Activated T-cell treated with anti-CD3 and anti-CD28 coated beads, Interleukin-2, amount 50 U/mL, for 4 hours (primary cell): Measurements from ENCODE around the gene ACSL4. TPM values are rescaled to one million over a fixed set of nuclear protein-coding genes. Genes with fewer than 3 reads are reported as not detected.

Experiments
- ATAC-seq, 2 donors: fragments of 200-7000 bp; cut with Tn5 transposase; one replicate each; pipeline ENCODE4 v1.10.0; 2021
- DNase-seq: peaks from one replicate; pipeline ENCODE4 v3.0.0-alpha.2; 2020
- H3K27me3 Mint-ChIP-seq: one replicate; pipeline ENCODE4 v1.8.0; 2021; ENCODE audit warnings: low read depth, mixed read lengths
- H3K36me3 Mint-ChIP-seq: one replicate; pipeline ENCODE4 v1.8.0; 2022; ENCODE audit warnings: mixed read lengths; ENCODE audit not compliant: insufficient read depth
- H3K4me1 Mint-ChIP-seq: one replicate; pipeline ENCODE4 v1.8.0; 2021; ENCODE audit warnings: low read depth, mixed read lengths
- H3K4me3 Mint-ChIP-seq: one replicate; pipeline ENCODE4 v1.8.0; 2021; ENCODE audit warnings: mild to moderate bottlenecking, moderate library complexity, mixed read lengths
- H3K9me3 Mint-ChIP-seq: one replicate; pipeline ENCODE4 v1.8.0; 2021; ENCODE audit warnings: mixed read lengths
- total RNA-seq, 3 donors: library from RNA; stranded (reverse); gene quantifications; one replicate each; pipeline ENCODE4 v1.2.1, GENCODE V29; 2021

ACSL4 gene
- 10 to 100 TPM; 59.7 to 66.7 (median 63.1) TPM for total RNA-seq

GRCh38 chrX:109732807-109733612 is at the start of gene ACSL4:
Gene ACSL4, minus strand, starts transcription at chrX:109733257. Its CDS starts 49,894 bp downstream, at chrX:109683363.
- DNase-seq = peak; percentile 90
- Mint-ChIP-seq H3K4me1 (peaks cover 26% of the 10 kb centered on the region), H3K36me3 (peaks cover 11% of the 10 kb centered on the region), H3K27me3 (no peaks in the 10 kb centered on the region), H3K9me3 (no peaks in the 10 kb centered on the region), H3K4me3 (peak within 1 kb of the TSS; percentile 95)
- peak; percentile 78 to 84 for ATAC-seq

GRCh38 chrX:109777749-109778148 is 44.7 kb upstream of the ACSL4 start:
- no peaks in the 10 kb centered on the region for H3K27me3 Mint-ChIP-seq
- ATAC-seq (no peak), DNase-seq (no peak)
- peaks cover 2% of the 10 kb centered on the region for H3K4me1 Mint-ChIP-seq
- H3K9me3 Mint-ChIP-seq = no peaks in the 10 kb centered on the region
- H3K36me3 Mint-ChIP-seq = no peaks in the 10 kb centered on the region
- no peak overlapping the region for H3K4me3 Mint-ChIP-seq

GRCh38 chrX:109776986-109777385 is 43.9 kb upstream of the ACSL4 start:
- Mint-ChIP-seq H3K9me3 (no peaks in the 10 kb centered on the region), H3K4me3 (no peak overlapping the region), H3K4me1 (no peaks in the 10 kb centered on the region), H3K36me3 (no peaks in the 10 kb centered on the region), H3K27me3 (no peaks in the 10 kb centered on the region)
- DNase-seq (no peak), ATAC-seq (no peak)

GRCh38 chrX:109776432-109776831 is 43.4 kb upstream of the ACSL4 start:
- H3K4me1 Mint-ChIP-seq = no peaks in the 10 kb centered on the region
- H3K4me3 Mint-ChIP-seq = no peak overlapping the region
- no peaks in the 10 kb centered on the region for H3K9me3 Mint-ChIP-seq
- H3K36me3 Mint-ChIP-seq = no peaks in the 10 kb centered on the region
- ATAC-seq (no peak), DNase-seq (no peak)
- no peaks in the 10 kb centered on the region for H3K27me3 Mint-ChIP-seq

GRCh38 chrX:109775386-109775785 is 42.3 kb upstream of the ACSL4 start:
- Mint-ChIP-seq H3K4me1 (no peaks in the 10 kb centered on the region), H3K36me3 (no peaks in the 10 kb centered on the region), H3K27me3 (no peaks in the 10 kb centered on the region), H3K4me3 (no peak overlapping the region), H3K9me3 (no peaks in the 10 kb centered on the region)
- ATAC-seq (no peak), DNase-seq (no peak)

GRCh38 chrX:109774706-109775105 is 41.6 kb upstream of the ACSL4 start:
- no peak overlapping the region for H3K4me3 Mint-ChIP-seq
- H3K36me3 Mint-ChIP-seq = no peaks in the 10 kb centered on the region
- ATAC-seq (no peak), DNase-seq (no peak)
- H3K27me3 Mint-ChIP-seq = no peaks in the 10 kb centered on the region
- no peaks in the 10 kb centered on the region for H3K4me1 Mint-ChIP-seq
- no peaks in the 10 kb centered on the region for H3K9me3 Mint-ChIP-seq

GRCh38 chrX:109774136-109774535 is 41.1 kb upstream of the ACSL4 start:
- ATAC-seq (no peak), DNase-seq (no peak)
- no peak overlapping the region for H3K4me3 Mint-ChIP-seq
- no peaks in the 10 kb centered on the region for H3K9me3 Mint-ChIP-seq
- no peaks in the 10 kb centered on the region for H3K27me3 Mint-ChIP-seq
- no peaks in the 10 kb centered on the region for H3K36me3 Mint-ChIP-seq
- H3K4me1 Mint-ChIP-seq = no peaks in the 10 kb centered on the region

GRCh38 chrX:109773374-109773773 is 40.3 kb upstream of the ACSL4 start:
- no peak for DNase-seq
- no peaks in the 10 kb centered on the region for H3K4me1 Mint-ChIP-seq
- no peaks in the 10 kb centered on the region for H3K36me3 Mint-ChIP-seq
- H3K9me3 Mint-ChIP-seq = no peaks in the 10 kb centered on the region
- no peaks in the 10 kb centered on the region for H3K27me3 Mint-ChIP-seq
- no peak overlapping the region for H3K4me3 Mint-ChIP-seq
- no peak for ATAC-seq

GRCh38 chrX:109770780-109771179 is 37.7 kb upstream of the ACSL4 start:
- DNase-seq (no peak), ATAC-seq (no peak)
- no peaks in the 10 kb centered on the region for H3K27me3 Mint-ChIP-seq
- no peaks in the 10 kb centered on the region for H3K4me1 Mint-ChIP-seq
- H3K36me3 Mint-ChIP-seq = no peaks in the 10 kb centered on the region
- no peak overlapping the region for H3K4me3 Mint-ChIP-seq
- peaks cover 7% of the 10 kb centered on the region for H3K9me3 Mint-ChIP-seq

- no peak for DNase-seq
- H3K4me3 Mint-ChIP-seq = no peak overlapping the region
- no peak for ATAC-seq
- no peaks in the 10 kb centered on the region for H3K36me3 Mint-ChIP-seq
- H3K4me1 Mint-ChIP-seq = peaks cover 12% of the 10 kb centered on the region
- H3K9me3 Mint-ChIP-seq = no peaks in the 10 kb centered on the region
- peaks cover 2% of the 10 kb centered on the region for H3K27me3 Mint-ChIP-seq
Observed at GRCh38 chrX:109760922-109761250, 27.8 kb upstream of the ACSL4 start.

GRCh38 chrX:109760209-109760921 is 27.3 kb upstream of the ACSL4 start:
- ATAC-seq = no peak

GRCh38 chrX:109753256-109753655 is 20.2 kb upstream of the ACSL4 start:
- DNase-seq (no peak), ATAC-seq (no peak)
- peaks cover 11% of the 10 kb centered on the region for H3K9me3 Mint-ChIP-seq
- H3K27me3 Mint-ChIP-seq = no peaks in the 10 kb centered on the region
- H3K36me3 Mint-ChIP-seq = no peaks in the 10 kb centered on the region
- no peak overlapping the region for H3K4me3 Mint-ChIP-seq
- H3K4me1 Mint-ChIP-seq = no peaks in the 10 kb centered on the region

More at GRCh38 chrX:109760209-109760921, 27.3 kb upstream of the ACSL4 start:
- Mint-ChIP-seq H3K27me3 (peaks cover 2% of the 10 kb centered on the region), H3K4me1 (peaks cover 12% of the 10 kb centered on the region), H3K9me3 (peaks cover 4% of the 10 kb centered on the region), H3K36me3 (no peaks in the 10 kb centered on the region), H3K4me3 (no peak overlapping the region)
- DNase-seq = no peak

- Mint-ChIP-seq H3K9me3 (peaks cover 11% of the 10 kb centered on the region), H3K27me3 (no peaks in the 10 kb centered on the region), H3K4me3 (no peak overlapping the region), H3K36me3 (no peaks in the 10 kb centered on the region), H3K4me1 (no peaks in the 10 kb centered on the region)
- no peak for DNase-seq
- no peak for ATAC-seq
Observed at GRCh38 chrX:109751698-109752097, 18.6 kb upstream of the ACSL4 start.

GRCh38 chrX:109749207-109749606 is 16.1 kb upstream of the ACSL4 start:
- no peak for ATAC-seq
- Mint-ChIP-seq H3K4me1 (no peaks in the 10 kb centered on the region), H3K27me3 (no peaks in the 10 kb centered on the region), H3K4me3 (no peak overlapping the region), H3K36me3 (no peaks in the 10 kb centered on the region), H3K9me3 (no peaks in the 10 kb centered on the region)
- DNase-seq = no peak

GRCh38 chrX:109747681-109748080 is 14.6 kb upstream of the ACSL4 start:
- H3K36me3 Mint-ChIP-seq = no peaks in the 10 kb centered on the region
- H3K9me3 Mint-ChIP-seq = no peaks in the 10 kb centered on the region
- DNase-seq = no peak
- no peak for ATAC-seq
- no peaks in the 10 kb centered on the region for H3K27me3 Mint-ChIP-seq
- H3K4me1 Mint-ChIP-seq = no peaks in the 10 kb centered on the region
- H3K4me3 Mint-ChIP-seq = no peak overlapping the region
